HG03135 (cell line): ENCODE measurements around the gene SLC4A5.
"Not testable (repeated sequence)": the region's sequence is repeated elsewhere in the genome, so short reads cannot be mapped to it uniquely, and the experiment has no call there.

Experiments
- ATAC-seq: cut with Tn5 transposase; IDR thresholded peaks from one replicate; pipeline ENCODE4 v1.9.1; 2021; ENCODE audit warnings: mild to moderate bottlenecking, moderate library complexity; ENCODE audit not compliant: unreplicated experiment

SLC4A5 gene

DNA sequence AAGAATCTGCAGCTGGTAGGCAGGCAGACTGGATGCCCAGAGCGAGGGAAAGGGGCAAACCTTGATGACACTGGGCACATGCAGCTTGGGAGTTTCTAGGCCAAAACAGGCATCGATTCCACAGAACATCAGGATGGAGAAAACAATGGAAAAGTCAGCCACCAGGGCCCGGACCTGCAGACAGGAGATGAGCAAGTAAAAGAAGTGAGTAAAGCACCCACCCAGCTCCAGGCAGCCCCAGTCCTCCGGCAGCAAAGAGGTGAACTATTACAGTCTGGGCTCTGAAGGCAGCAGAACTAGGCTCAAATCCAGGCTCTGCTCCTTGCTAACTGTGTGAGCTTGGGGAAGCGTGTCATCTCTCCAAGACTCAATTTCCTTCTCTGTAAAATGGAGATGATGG lies 108.2 kb downstream of the SLC4A5 start:
- no peak for ATAC-seq

DNA sequence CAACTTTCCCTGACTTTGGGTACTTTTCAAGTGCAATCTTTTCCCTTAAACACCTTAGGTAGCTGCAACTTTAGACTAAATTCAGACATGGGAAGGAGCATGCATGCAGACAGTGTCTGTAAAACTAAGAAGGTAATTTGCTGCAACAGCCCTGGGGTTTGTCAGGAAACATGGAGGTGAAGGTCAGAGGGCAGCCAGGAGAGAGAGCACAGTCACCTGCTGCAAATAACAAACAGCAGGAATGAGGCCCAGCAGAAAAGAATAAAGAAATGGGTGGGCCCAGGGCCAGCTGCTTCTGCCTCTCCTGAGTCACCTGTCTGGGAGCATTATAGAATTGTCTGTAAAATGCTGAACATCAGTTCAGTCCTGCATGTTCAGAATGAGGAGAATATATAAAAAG lies 109.6 kb downstream of the SLC4A5 start:
- no peak for ATAC-seq

- ATAC-seq: no peak
Observed at GRCh38 chr2:74232426-74232825, 110.8 kb downstream of the SLC4A5 start.

GRCh38 chr2:74229865-74230264 lies 113.4 kb downstream of the SLC4A5 start:
- not testable (repeated sequence) for ATAC-seq

- no peak for ATAC-seq
Observed at GRCh38 chr2:74228772-74229171, 114.4 kb downstream of the SLC4A5 start.

DNA sequence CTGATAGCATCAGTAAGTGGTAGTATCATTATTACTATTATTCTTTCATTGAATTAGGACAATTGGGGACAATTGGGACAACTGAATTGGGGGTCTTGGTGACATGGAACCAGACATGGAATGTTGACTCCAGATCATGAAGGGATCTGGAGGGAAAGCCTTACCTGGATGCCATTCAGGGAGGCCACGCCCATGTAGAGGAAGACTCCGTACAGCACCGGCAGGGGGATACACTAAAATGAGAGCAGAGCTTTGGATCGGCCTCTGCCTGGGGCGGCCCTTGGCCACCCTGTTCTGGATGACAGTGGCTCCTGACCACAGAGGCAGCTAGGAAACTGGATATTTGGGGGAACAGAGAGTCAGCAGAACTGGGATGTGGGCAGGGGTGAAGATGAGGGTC lies 115.6 kb downstream of the SLC4A5 start:
- no peak for ATAC-seq

- no peak for ATAC-seq
Observed at GRCh38 chr2:74226648-74227213, 116.5 kb downstream of the SLC4A5 start.

GRCh38 chr2:74225698-74226459 lies 117.3 kb downstream of the SLC4A5 start:
- ATAC-seq: no peak

DNA sequence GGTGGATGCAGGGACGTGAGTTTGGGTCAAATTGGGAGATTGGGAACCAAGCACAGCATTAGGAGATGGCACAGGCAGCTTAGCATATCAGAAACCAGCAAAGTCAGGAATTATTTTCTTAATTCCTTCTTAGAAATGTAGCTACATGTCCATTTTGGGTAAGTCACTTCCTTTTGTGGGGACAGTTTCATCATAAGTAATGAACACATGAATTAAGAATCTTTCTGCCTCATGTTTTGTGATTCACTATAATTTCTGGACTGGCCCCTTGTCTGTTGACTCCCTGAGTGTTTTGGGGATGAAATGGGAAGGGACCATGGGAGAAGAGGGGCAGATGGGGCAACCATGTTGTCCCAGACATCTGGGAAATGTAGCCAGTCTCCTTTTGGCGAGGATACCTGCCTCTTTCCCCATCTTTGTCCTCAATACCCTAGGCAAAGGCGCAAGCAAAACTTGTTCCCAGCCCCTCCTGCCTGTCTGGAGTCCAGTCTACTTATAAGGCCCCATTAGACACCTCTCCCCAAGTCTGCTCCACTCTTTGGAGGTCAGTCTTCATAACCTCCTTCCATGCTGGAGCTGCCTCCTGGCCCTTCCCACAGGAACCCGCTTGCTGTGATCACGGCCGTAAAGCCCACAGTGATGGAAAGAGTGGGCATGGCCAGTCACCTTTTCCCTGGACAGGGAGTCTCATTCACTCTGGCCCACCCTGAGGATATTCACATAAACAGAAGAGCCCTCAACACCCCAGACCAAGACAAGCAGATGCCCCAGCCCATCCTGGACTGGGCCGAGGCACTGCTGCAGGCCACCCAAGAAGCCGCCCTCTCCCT lies 119.1 kb downstream of the SLC4A5 start:
- ATAC-seq: no peak

GRCh38 chr2:74222300-74222650 lies 120.9 kb downstream of the SLC4A5 start:
- ATAC-seq: no peak

- no peak for ATAC-seq
Observed at GRCh38 chr2:74221604-74222299, 121.5 kb downstream of the SLC4A5 start.

DNA sequence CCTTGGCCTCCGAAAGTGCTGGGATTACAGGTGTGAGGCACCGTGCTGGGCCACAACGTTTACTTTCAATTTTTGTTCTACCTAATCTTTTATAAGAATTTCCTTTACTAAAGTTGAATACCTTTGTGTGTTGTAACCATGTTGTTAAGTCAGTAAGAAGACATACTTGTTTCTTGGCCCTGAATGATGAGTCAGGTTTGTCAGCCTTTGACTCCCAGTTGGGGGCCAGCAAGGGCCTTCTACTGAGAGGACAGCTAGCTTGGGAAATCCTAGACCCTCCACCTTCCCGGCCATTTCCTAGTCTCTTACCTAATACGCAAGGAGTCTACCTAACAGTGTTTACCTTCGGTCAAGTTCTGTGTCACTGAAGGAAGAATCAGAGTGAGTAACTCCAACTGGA lies 122.1 kb downstream of the SLC4A5 start:
- ATAC-seq: no peak

DNA sequence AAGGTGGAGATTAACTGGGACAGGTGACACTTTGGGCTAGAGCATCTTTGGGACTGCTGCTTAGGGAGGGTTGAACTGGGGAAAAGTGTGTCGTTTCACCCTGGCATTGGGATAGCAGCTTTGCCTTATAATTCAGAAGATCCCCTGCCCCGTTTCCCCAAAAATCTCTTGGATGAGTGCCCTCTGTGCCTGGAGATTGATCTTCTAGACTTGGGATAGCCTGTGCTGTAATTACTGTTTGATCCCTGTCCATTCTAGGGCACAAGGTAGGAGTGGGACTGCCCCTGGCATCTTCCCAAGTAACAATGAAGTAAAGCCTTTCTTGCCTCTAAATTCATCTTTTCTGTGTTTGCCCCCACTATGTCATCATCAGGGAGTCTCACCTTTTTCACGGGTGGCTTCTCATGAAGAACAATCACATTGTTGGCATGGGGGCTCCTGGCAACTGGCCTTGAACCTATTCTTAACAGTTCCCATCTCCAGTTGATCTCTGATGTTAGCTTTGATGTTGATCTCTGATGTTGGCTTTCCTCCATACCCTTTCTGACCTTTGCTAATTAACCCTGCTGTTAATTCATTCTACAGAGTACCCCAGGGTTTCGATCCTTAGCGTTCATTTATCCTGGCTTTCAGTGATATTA lies 123.2 kb downstream of the SLC4A5 start:
- no peak for ATAC-seq

DNA sequence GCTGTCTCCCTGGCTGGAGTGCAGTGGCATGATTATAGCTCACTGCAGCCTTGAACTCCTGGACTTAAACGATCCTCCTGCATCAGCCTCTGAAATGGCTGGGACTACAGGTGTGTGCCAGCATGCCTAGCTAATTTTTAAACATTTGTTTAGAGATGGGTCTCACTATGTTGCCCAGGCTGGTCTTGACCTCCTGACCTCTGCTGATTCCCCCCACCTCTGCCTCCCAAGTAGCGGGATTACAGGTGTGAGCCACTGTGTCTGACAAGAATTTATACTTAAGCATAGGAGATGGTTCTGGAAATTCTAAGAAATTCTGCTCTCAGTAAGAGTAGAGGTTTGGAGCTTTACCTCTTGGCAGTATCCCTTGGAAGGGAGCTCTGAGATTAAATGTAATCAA lies 126.6 kb downstream of the SLC4A5 start:
- ATAC-seq: no peak

- ATAC-seq: not testable (repeated sequence)
Observed at GRCh38 chr2:74215771-74216170, 127.4 kb downstream of the SLC4A5 start.

- ATAC-seq: no peak
Observed at GRCh38 chr2:74212702-74213410, 130.4 kb downstream of the SLC4A5 start.

DNA sequence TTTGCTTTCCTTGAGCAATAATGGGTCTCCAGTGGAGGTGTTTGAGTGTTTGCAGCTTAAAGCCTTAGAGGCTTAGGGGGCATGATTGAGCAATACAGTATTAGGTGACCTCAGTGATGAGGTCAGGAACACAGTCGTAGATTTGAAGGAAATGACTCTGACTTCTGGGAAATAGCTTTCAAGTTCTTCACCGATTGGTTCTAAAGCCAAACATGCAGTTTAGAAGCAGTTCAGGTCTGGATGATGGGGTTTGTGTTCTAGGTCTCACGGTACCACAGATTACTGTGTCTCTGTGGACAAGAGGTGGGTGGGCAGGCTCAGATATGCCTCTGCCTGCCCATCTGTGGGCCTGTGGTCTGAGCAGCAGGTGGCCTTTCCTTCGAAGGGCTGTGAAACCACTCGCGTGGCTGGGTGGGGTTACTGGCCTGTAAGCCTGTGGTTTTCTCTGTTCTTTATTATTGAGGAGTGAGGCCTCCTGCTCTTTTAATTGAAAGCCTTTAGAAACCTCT lies 137.0 kb downstream of the SLC4A5 start:
- peak; percentile 68 for ATAC-seq

DNA sequence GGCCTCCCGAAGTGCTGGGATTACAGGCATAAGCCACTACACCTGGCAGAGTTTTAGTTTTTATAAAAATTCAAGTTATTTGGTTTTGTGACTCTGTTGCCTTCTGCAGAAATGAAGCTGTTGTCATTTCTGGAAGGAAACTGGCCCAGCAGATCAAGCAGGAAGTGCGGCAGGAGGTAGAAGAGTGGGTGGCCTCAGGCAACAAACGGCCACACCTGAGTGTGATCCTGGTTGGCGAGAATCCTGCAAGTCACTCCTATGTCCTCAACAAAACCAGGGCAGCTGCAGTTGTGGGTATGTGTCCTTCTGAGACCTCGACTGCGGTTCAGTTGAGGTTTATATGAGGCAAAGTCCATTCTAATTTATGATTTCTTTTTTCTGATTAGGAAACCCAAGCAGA lies 137.6 kb downstream of the SLC4A5 start:
- ATAC-seq: no peak

DNA sequence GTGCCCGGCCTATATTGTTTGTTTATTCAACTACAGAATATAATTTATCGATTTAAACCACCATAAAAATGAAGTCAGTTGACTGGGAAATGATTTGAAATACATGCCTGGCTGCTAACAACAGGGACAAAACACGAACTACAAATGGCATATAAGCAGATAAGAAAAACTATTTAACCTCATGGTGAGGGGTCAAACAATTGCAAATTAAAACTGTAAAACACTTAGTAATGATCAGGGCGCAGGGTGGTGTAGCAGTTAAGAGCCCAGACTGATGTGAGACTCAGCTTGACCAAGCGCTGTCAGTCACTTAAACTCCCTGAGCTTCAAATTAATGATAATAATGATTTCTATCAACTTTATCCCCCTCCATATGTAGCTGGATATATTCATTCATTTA lies 138.1 kb downstream of the SLC4A5 start:
- ATAC-seq: no peak

DNA sequence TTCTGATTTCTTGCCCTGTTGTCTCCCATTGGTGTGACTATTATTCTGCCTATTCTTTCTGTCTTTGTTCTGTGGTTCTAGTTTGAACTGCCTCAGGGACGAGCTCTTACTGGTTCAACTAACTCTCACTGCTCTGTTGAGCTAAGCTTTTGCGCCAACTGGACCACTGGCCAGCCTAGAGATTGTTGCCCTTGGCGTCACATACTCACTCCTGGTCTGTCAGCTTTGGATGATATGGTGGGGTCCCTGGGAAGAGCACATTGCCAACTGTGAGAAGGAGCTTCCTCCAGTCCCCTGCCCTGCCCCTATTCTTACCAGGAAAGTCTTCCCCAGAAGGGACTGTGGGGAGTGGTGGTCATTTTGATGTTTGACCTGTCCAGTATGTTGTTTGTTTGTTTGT lies 138.8 kb downstream of the SLC4A5 start:
- ATAC-seq: no peak
